Activated naive CD4-positive, alpha-beta T cell treated with anti-CD3 and anti-CD28 coated beads, Interleukin-2, amount 50 U/mL, for 24 hours (primary cell): ENCODE results near the gene NEURL1.
"Not testable (repeated sequence)": the region's sequence is repeated elsewhere in the genome, so short reads cannot be mapped to it uniquely, and the experiment has no call there.

ENCODE experiments used
- H3K27ac Mint-ChIP-seq: one replicate; pipeline ENCODE4 v1.8.0; 2021; ENCODE audit warnings: mild to moderate bottlenecking, mixed read lengths
- H3K27me3 Mint-ChIP-seq: one replicate; pipeline ENCODE4 v1.8.0; 2021; ENCODE audit warnings: mixed read lengths
- H3K36me3 Mint-ChIP-seq: one replicate; pipeline ENCODE4 v1.8.0; 2021; ENCODE audit warnings: mixed read lengths
- H3K4me1 Mint-ChIP-seq: one replicate; pipeline ENCODE4 v1.8.0; 2021; ENCODE audit warnings: mixed read lengths
- H3K4me3 Mint-ChIP-seq: one replicate; pipeline ENCODE4 v1.8.0; 2021; ENCODE audit warnings: mild to moderate bottlenecking, mixed read lengths
- H3K9me3 Mint-ChIP-seq: one replicate; pipeline ENCODE4 v1.8.0; 2021; ENCODE audit warnings: mixed read lengths

NEURL1 gene

GRCh38 chr10:103514244-103514643, 20.7 kb downstream of the NEURL1 start:
- no peaks in the 10 kb centered on the region for H3K27me3 Mint-ChIP-seq
- no peak overlapping the region for H3K27ac Mint-ChIP-seq
- H3K36me3 Mint-ChIP-seq, result no peaks in the 10 kb centered on the region
- no peak overlapping the region for H3K4me3 Mint-ChIP-seq
- no peaks in the 10 kb centered on the region for H3K4me1 Mint-ChIP-seq
- H3K9me3 Mint-ChIP-seq, result no peaks in the 10 kb centered on the region

- Mint-ChIP-seq H3K36me3 (no peaks in the 10 kb centered on the region), H3K27me3 (no peaks in the 10 kb centered on the region), H3K4me3 (no peak overlapping the region), H3K9me3 (no peaks in the 10 kb centered on the region), H3K27ac (no peak overlapping the region), H3K4me1 (no peaks in the 10 kb centered on the region)
Observed at GRCh38 chr10:103517234-103518085, 24.0 kb downstream of the NEURL1 start.

GRCh38 chr10:103519798-103520197, 26.3 kb downstream of the NEURL1 start:
- H3K36me3 Mint-ChIP-seq, result no peaks in the 10 kb centered on the region
- no peak overlapping the region for H3K4me3 Mint-ChIP-seq
- H3K27me3 Mint-ChIP-seq, result no peaks in the 10 kb centered on the region
- H3K4me1 Mint-ChIP-seq, result no peaks in the 10 kb centered on the region
- no peak overlapping the region for H3K27ac Mint-ChIP-seq
- no peaks in the 10 kb centered on the region for H3K9me3 Mint-ChIP-seq

GRCh38 chr10:103522006-103522405, 28.5 kb downstream of the NEURL1 start:
- not testable (repeated sequence) for H3K27me3 Mint-ChIP-seq

GRCh38 chr10:103523683-103524082, 30.2 kb downstream of the NEURL1 start:
- Mint-ChIP-seq H3K27ac (no peak overlapping the region), H3K4me1 (no peaks in the 10 kb centered on the region), H3K27me3 (peaks cover 10% of the 10 kb centered on the region), H3K4me3 (no peak overlapping the region), H3K9me3 (peaks cover 6% of the 10 kb centered on the region), H3K36me3 (peaks cover 2% of the 10 kb centered on the region)

More at GRCh38 chr10:103522006-103522405, 28.5 kb downstream of the NEURL1 start:
- not testable (repeated sequence) for H3K27ac Mint-ChIP-seq, H3K36me3 Mint-ChIP-seq, H3K9me3 Mint-ChIP-seq, H3K4me1 Mint-ChIP-seq, H3K4me3 Mint-ChIP-seq

DNA sequence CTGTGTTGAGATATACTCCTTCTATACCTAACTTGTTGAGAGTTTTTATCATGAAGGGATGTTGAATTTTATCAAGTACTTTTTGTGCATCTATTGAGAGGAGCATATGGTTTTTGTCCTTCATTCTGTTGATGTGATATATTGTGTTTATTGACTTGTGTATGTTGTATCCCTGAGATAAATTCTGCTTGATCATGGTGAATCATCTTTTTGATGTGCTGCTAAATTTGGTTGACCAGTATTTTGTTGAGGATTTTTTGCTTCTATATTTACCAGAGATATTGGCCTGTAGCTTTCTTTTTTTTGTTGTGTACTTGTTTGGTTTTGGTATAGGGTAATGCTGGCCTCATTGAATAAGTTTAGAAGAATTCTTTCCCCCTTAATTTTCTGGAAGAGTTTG, 32.4 kb downstream of the NEURL1 start:
- Mint-ChIP-seq H3K4me3 (no peak overlapping the region), H3K36me3 (peaks cover 2% of the 10 kb centered on the region), H3K9me3 (peaks cover 13% of the 10 kb centered on the region), H3K27me3 (peaks cover 10% of the 10 kb centered on the region), H3K27ac (no peak overlapping the region), H3K4me1 (no peaks in the 10 kb centered on the region)

GRCh38 chr10:103527476-103527875, 34.0 kb downstream of the NEURL1 start:
- H3K27ac Mint-ChIP-seq, H3K36me3 Mint-ChIP-seq, H3K4me3 Mint-ChIP-seq, H3K4me1 Mint-ChIP-seq, H3K27me3 Mint-ChIP-seq: not testable (repeated sequence)
- H3K9me3 Mint-ChIP-seq, result peaks cover 13% of the 10 kb centered on the region

- no peak overlapping the region for H3K27ac Mint-ChIP-seq
- H3K36me3 Mint-ChIP-seq, result peaks cover 3% of the 10 kb centered on the region
- H3K4me3 Mint-ChIP-seq, result no peak overlapping the region
- no peaks in the 10 kb centered on the region for H3K4me1 Mint-ChIP-seq
- peaks cover 10% of the 10 kb centered on the region for H3K27me3 Mint-ChIP-seq
- H3K9me3 Mint-ChIP-seq, result peaks cover 13% of the 10 kb centered on the region
Observed at GRCh38 chr10:103528549-103528948, 35.0 kb downstream of the NEURL1 start.

- H3K36me3 Mint-ChIP-seq, result peaks cover 7% of the 10 kb centered on the region
- H3K9me3 Mint-ChIP-seq, result peaks cover 18% of the 10 kb centered on the region
- H3K27ac Mint-ChIP-seq, result no peak overlapping the region
Observed at GRCh38 chr10:103529539-103529938, 36.0 kb downstream of the NEURL1 start.

GRCh38 chr10:103533827-103534226, 40.3 kb downstream of the NEURL1 start:
- Mint-ChIP-seq H3K4me3 (no peak overlapping the region), H3K27ac (no peak overlapping the region), H3K27me3 (peaks cover 9% of the 10 kb centered on the region), H3K4me1 (no peaks in the 10 kb centered on the region), H3K36me3 (peaks cover 6% of the 10 kb centered on the region), H3K9me3 (peaks cover 12% of the 10 kb centered on the region)

More at GRCh38 chr10:103529539-103529938, 36.0 kb downstream of the NEURL1 start:
- no peak overlapping the region for H3K4me3 Mint-ChIP-seq
- peaks cover 13% of the 10 kb centered on the region for H3K27me3 Mint-ChIP-seq
- H3K4me1 Mint-ChIP-seq, result no peaks in the 10 kb centered on the region

GRCh38 chr10:103534621-103535498, 41.4 kb downstream of the NEURL1 start:
- no peaks in the 10 kb centered on the region for H3K4me1 Mint-ChIP-seq
- H3K36me3 Mint-ChIP-seq, result peaks cover 6% of the 10 kb centered on the region
- H3K4me3 Mint-ChIP-seq, result no peak overlapping the region
- peaks cover 10% of the 10 kb centered on the region for H3K9me3 Mint-ChIP-seq
- peaks cover 10% of the 10 kb centered on the region for H3K27me3 Mint-ChIP-seq
- H3K27ac Mint-ChIP-seq, result no peak overlapping the region

DNA sequence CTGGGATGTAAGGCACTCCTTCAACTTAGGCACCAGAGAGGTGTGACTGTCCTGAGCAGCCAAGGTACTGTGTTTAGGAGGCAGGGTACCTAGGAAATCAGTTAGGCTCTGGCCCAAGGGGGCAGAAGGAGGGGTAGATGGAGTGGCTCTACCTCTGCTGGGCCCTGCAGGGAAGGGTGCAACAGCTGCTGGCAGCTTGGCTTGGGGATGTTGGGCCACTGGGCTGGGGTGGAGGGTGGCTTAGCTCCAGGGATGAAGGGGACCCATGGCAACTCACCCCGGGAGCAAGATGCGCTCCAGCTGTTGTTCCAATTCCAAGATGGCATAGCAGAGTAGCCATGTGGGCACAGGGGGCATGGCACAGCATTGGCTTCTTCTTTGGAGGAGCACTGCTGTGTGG, 42.1 kb downstream of the NEURL1 start:
- Mint-ChIP-seq H3K4me3 (no peak overlapping the region), H3K4me1 (no peaks in the 10 kb centered on the region), H3K27me3 (peaks cover 10% of the 10 kb centered on the region), H3K36me3 (peaks cover 6% of the 10 kb centered on the region), H3K9me3 (peaks cover 6% of the 10 kb centered on the region), H3K27ac (no peak overlapping the region)

DNA sequence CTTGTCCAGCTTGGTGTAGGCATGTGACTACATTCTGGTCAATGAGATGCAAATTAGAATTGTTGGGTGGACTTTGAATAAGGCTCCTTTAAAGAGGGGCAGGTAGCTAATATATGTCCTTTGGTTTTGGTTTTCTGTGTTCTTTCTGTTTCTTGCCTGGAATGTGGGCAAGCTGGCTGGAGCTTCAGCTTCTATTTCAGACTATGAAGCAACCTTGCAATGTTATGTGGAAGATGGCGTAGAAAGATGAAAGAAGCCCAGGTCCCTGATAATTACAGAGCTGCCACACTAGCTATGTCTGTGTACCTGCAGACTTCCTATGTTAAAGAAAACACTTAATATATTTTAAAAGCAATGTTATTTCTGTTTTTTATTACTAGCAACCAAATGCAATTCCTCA, 46.2 kb downstream of the NEURL1 start:
- H3K4me1 Mint-ChIP-seq, result peaks cover 13% of the 10 kb centered on the region
- no peak overlapping the region for H3K27ac Mint-ChIP-seq
- H3K9me3 Mint-ChIP-seq, result no peaks in the 10 kb centered on the region
- no peak overlapping the region for H3K4me3 Mint-ChIP-seq
- peaks cover 10% of the 10 kb centered on the region for H3K27me3 Mint-ChIP-seq
- H3K36me3 Mint-ChIP-seq, result no peaks in the 10 kb centered on the region

GRCh38 chr10:103540722-103541121, 47.2 kb downstream of the NEURL1 start:
- no peak overlapping the region for H3K27ac Mint-ChIP-seq
- H3K4me3 Mint-ChIP-seq, result no peak overlapping the region
- no peaks in the 10 kb centered on the region for H3K9me3 Mint-ChIP-seq
- H3K27me3 Mint-ChIP-seq, result peaks cover 10% of the 10 kb centered on the region
- H3K4me1 Mint-ChIP-seq, result peaks cover 13% of the 10 kb centered on the region
- H3K36me3 Mint-ChIP-seq, result no peaks in the 10 kb centered on the region

GRCh38 chr10:103541616-103542015, 48.1 kb downstream of the NEURL1 start:
- no peaks in the 10 kb centered on the region for H3K9me3 Mint-ChIP-seq
- peaks cover 13% of the 10 kb centered on the region for H3K4me1 Mint-ChIP-seq
- no peaks in the 10 kb centered on the region for H3K36me3 Mint-ChIP-seq
- H3K27ac Mint-ChIP-seq, result no peak overlapping the region
- H3K27me3 Mint-ChIP-seq, result peaks cover 10% of the 10 kb centered on the region
- H3K4me3 Mint-ChIP-seq, result no peak overlapping the region
